ENCODE data around the gene BLID.

BLID gene

GRCh38 chr11:122098261-122098980 is 17.6 kb downstream of the BLID start:
- 100% methylated on average over 1 of the region's 7 CpGs for WGBS (ENCODE audit: insufficient coverage, insufficient read length)

GRCh38 chr11:122097419-122098001 is 18.5 kb downstream of the BLID start:
- WGBS (ENCODE audit: insufficient coverage, insufficient read length), result no CpG with 5 or more reads among the region's 11 CpGs
- Histone ChIP-seq H3K4me3 (ENCODE audit: low read length) (no peak overlapping the region), H3K9me3 (ENCODE audit: control insufficient read depth, insufficient read depth, low read length) (no peaks in the 10 kb centered on the region), H3K27ac (ENCODE audit: low read length) (no peak overlapping the region), H3K27me3 (ENCODE audit: control insufficient read depth, insufficient read depth, low read length) (peaks cover 2% of the 10 kb centered on the region; the same call in 1 of the 2 replicates), H3K36me3 (ENCODE audit: control insufficient read depth, insufficient read depth, low read length) (no peaks in the 10 kb centered on the region), H3K4me1 (ENCODE audit: control insufficient read depth, insufficient read depth, low read length) (peaks cover 1% of the 10 kb centered on the region; the same call in 1 of the 2 replicates)
- no peak for DNase-seq (ENCODE audit: low read depth, low spot score)

More at GRCh38 chr11:122098261-122098980, 17.6 kb downstream of the BLID start:
- H3K27me3 ChIP-seq (ENCODE audit: control insufficient read depth, insufficient read depth, low read length), result peaks cover 2% of the 10 kb centered on the region; the same call in 1 of the 2 replicates
- no peaks in the 10 kb centered on the region for H3K9me3 ChIP-seq (ENCODE audit: control insufficient read depth, insufficient read depth, low read length)
- no peak overlapping the region for H3K4me3 ChIP-seq (ENCODE audit: low read length)
- H3K36me3 ChIP-seq (ENCODE audit: control insufficient read depth, insufficient read depth, low read length), result no peaks in the 10 kb centered on the region
- no peak overlapping the region for H3K27ac ChIP-seq (ENCODE audit: low read length)
- DNase-seq (ENCODE audit: low read depth, low spot score), result no peak
- H3K4me1 ChIP-seq (ENCODE audit: control insufficient read depth, insufficient read depth, low read length), result peaks cover 1% of the 10 kb centered on the region; the same call in 1 of the 2 replicates

GRCh38 chr11:122096272-122097112 is 19.5 kb downstream of the BLID start:
- no CpG with 5 or more reads among the region's 12 CpGs for WGBS (ENCODE audit: insufficient coverage, insufficient read length)
- DNase-seq (ENCODE audit: low read depth, low spot score), result no peak
- Histone ChIP-seq H3K27ac (ENCODE audit: low read length) (no peak overlapping the region), H3K36me3 (ENCODE audit: control insufficient read depth, insufficient read depth, low read length) (no peaks in the 10 kb centered on the region), H3K4me3 (ENCODE audit: low read length) (no peak overlapping the region), H3K27me3 (ENCODE audit: control insufficient read depth, insufficient read depth, low read length) (peaks cover 2% of the 10 kb centered on the region; the same call in 1 of the 2 replicates), H3K4me1 (ENCODE audit: control insufficient read depth, insufficient read depth, low read length) (no peaks in the 10 kb centered on the region), H3K9me3 (ENCODE audit: control insufficient read depth, insufficient read depth, low read length) (no peaks in the 10 kb centered on the region)

GRCh38 chr11:122095681-122096262 is 20.2 kb downstream of the BLID start:
- no peak for DNase-seq (ENCODE audit: low read depth, low spot score)
- Histone ChIP-seq H3K27ac (ENCODE audit: low read length) (no peak overlapping the region), H3K4me1 (ENCODE audit: control insufficient read depth, insufficient read depth, low read length) (no peaks in the 10 kb centered on the region), H3K36me3 (ENCODE audit: control insufficient read depth, insufficient read depth, low read length) (no peaks in the 10 kb centered on the region), H3K9me3 (ENCODE audit: control insufficient read depth, insufficient read depth, low read length) (no peaks in the 10 kb centered on the region), H3K27me3 (ENCODE audit: control insufficient read depth, insufficient read depth, low read length) (peaks cover 2% of the 10 kb centered on the region; the same call in 1 of the 2 replicates), H3K4me3 (ENCODE audit: low read length) (no peak overlapping the region)
- no CpG with 5 or more reads among the region's 12 CpGs for WGBS (ENCODE audit: insufficient coverage, insufficient read length)

GRCh38 chr11:122094836-122095235 is 21.2 kb downstream of the BLID start:
- H3K4me3 ChIP-seq (ENCODE audit: low read length), result no peak overlapping the region
- H3K27me3 ChIP-seq (ENCODE audit: control insufficient read depth, insufficient read depth, low read length), result no peaks in the 10 kb centered on the region
- no peak overlapping the region for H3K27ac ChIP-seq (ENCODE audit: low read length)
- H3K9me3 ChIP-seq (ENCODE audit: control insufficient read depth, insufficient read depth, low read length), result no peaks in the 10 kb centered on the region
- DNase-seq (ENCODE audit: low read depth, low spot score), result no peak
- no CpG with 5 or more reads among the region's 4 CpGs for WGBS (ENCODE audit: insufficient coverage, insufficient read length)
- no peaks in the 10 kb centered on the region for H3K4me1 ChIP-seq (ENCODE audit: control insufficient read depth, insufficient read depth, low read length)
- no peaks in the 10 kb centered on the region for H3K36me3 ChIP-seq (ENCODE audit: control insufficient read depth, insufficient read depth, low read length)

- Histone ChIP-seq H3K4me1 (ENCODE audit: control insufficient read depth, insufficient read depth, low read length) (no peaks in the 10 kb centered on the region), H3K9me3 (ENCODE audit: control insufficient read depth, insufficient read depth, low read length) (no peaks in the 10 kb centered on the region), H3K27ac (ENCODE audit: low read length) (no peak overlapping the region), H3K27me3 (ENCODE audit: control insufficient read depth, insufficient read depth, low read length) (no peaks in the 10 kb centered on the region), H3K4me3 (ENCODE audit: low read length) (no peak overlapping the region), H3K36me3 (ENCODE audit: control insufficient read depth, insufficient read depth, low read length) (no peaks in the 10 kb centered on the region)
- no peak for DNase-seq (ENCODE audit: low read depth, low spot score)
- WGBS (ENCODE audit: insufficient coverage, insufficient read length), result no CpG with 5 or more reads among the region's 5 CpGs
Measured at GRCh38 chr11:122093731-122094275, 22.2 kb downstream of the BLID start.

GRCh38 chr11:122091835-122092234 is 24.2 kb downstream of the BLID start:
- Histone ChIP-seq H3K36me3 (ENCODE audit: control insufficient read depth, insufficient read depth, low read length) (no peaks in the 10 kb centered on the region), H3K4me3 (ENCODE audit: low read length) (no peak overlapping the region)

GRCh38 chr11:122089111-122089510 is 26.9 kb downstream of the BLID start:
- H3K27ac ChIP-seq (ENCODE audit: low read length), result no peak overlapping the region
- WGBS (ENCODE audit: insufficient coverage, insufficient read length), result no CpG with 5 or more reads among the region's 1 CpG
- H3K36me3 ChIP-seq (ENCODE audit: control insufficient read depth, insufficient read depth, low read length), result no peaks in the 10 kb centered on the region
- DNase-seq (ENCODE audit: low read depth, low spot score), result no peak
- H3K9me3 ChIP-seq (ENCODE audit: control insufficient read depth, insufficient read depth, low read length), result no peaks in the 10 kb centered on the region
- H3K4me1 ChIP-seq (ENCODE audit: control insufficient read depth, insufficient read depth, low read length), result no peaks in the 10 kb centered on the region
- no peaks in the 10 kb centered on the region for H3K27me3 ChIP-seq (ENCODE audit: control insufficient read depth, insufficient read depth, low read length)
- no peak overlapping the region for H3K4me3 ChIP-seq (ENCODE audit: low read length)

More at GRCh38 chr11:122091835-122092234, 24.2 kb downstream of the BLID start:
- no peak overlapping the region for H3K27ac ChIP-seq (ENCODE audit: low read length)
- no peak for DNase-seq (ENCODE audit: low read depth, low spot score)
- no peaks in the 10 kb centered on the region for H3K4me1 ChIP-seq (ENCODE audit: control insufficient read depth, insufficient read depth, low read length)
- H3K9me3 ChIP-seq (ENCODE audit: control insufficient read depth, insufficient read depth, low read length), result no peaks in the 10 kb centered on the region
- no peaks in the 10 kb centered on the region for H3K27me3 ChIP-seq (ENCODE audit: control insufficient read depth, insufficient read depth, low read length)
- no CpG with 5 or more reads among the region's 1 CpG for WGBS (ENCODE audit: insufficient coverage, insufficient read length)

GRCh38 chr11:122085712-122086111 is 30.3 kb downstream of the BLID start:
- no peaks in the 10 kb centered on the region for H3K27me3 ChIP-seq (ENCODE audit: control insufficient read depth, insufficient read depth, low read length)
- no peaks in the 10 kb centered on the region for H3K36me3 ChIP-seq (ENCODE audit: control insufficient read depth, insufficient read depth, low read length)
- no peak overlapping the region for H3K27ac ChIP-seq (ENCODE audit: low read length)
- H3K4me3 ChIP-seq (ENCODE audit: low read length), result no peak overlapping the region
- no peaks in the 10 kb centered on the region for H3K9me3 ChIP-seq (ENCODE audit: control insufficient read depth, insufficient read depth, low read length)
- no CpG with 5 or more reads among the region's 3 CpGs for WGBS (ENCODE audit: insufficient coverage, insufficient read length)
- no peak for DNase-seq (ENCODE audit: low read depth, low spot score)
- H3K4me1 ChIP-seq (ENCODE audit: control insufficient read depth, insufficient read depth, low read length), result no peaks in the 10 kb centered on the region

- DNase-seq (ENCODE audit: low read depth, low spot score), result no peak
Measured at GRCh38 chr11:122085264-122085663, 30.8 kb downstream of the BLID start.

More at GRCh38 chr11:122085264-122085663, 30.8 kb downstream of the BLID start:
- H3K36me3 ChIP-seq (ENCODE audit: control insufficient read depth, insufficient read depth, low read length), result no peaks in the 10 kb centered on the region
- H3K27me3 ChIP-seq (ENCODE audit: control insufficient read depth, insufficient read depth, low read length), result no peaks in the 10 kb centered on the region
- no peaks in the 10 kb centered on the region for H3K9me3 ChIP-seq (ENCODE audit: control insufficient read depth, insufficient read depth, low read length)
- WGBS (ENCODE audit: insufficient coverage, insufficient read length), result no CpG with 5 or more reads among the region's 1 CpG
- no peaks in the 10 kb centered on the region for H3K4me1 ChIP-seq (ENCODE audit: control insufficient read depth, insufficient read depth, low read length)
- no peak overlapping the region for H3K4me3 ChIP-seq (ENCODE audit: low read length)
- no peak overlapping the region for H3K27ac ChIP-seq (ENCODE audit: low read length)

All from iPS DF 6.9 (cell line).